Fibroblast of skin of right quadriceps (primary cell): ENCODE measurements around the gene KLF11.

Source experiments
- DNase-seq: peaks from one replicate; pipeline ENCODE4 v3.0.0-alpha.2; 2013

KLF11 gene

DNA sequence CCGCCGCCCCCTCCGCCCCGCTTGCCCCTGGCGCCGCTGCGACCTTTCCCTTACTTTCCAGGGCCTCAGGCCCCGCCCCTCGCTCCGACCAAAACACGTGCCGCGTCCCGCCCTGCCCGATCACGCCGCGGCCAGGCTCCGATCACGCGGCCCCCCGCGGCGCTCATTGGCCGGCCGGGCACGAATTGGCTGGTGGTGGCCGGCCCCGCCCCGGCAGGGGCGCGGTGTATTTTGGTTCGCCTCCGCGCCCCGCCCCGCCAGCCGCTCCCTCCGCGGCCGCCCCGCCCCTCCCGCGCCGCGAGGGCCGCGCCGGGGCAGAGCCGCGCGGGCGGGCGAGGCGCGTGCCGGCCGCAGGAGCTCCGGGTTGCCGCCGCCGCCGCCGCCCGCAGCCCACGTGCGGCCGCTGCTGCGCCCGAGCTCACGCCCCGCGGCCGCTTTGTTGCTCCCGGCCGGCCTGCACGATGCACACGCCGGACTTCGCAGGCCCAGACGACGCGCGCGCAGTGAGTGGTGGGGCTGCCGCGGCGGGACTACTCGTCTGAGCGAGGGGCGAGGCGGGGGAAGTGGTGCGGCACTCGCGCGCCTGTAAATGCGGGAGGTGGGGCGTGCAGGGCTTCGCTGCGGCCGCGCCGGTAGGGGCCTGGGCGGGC lies at the start of gene KLF11:
KLF11 (plus strand) TSS at position 295 of the 650 bp plus-strand sequence; CDS start at position 462, 167 bp downstream.
- DNase-seq = peak; percentile 91

DNA sequence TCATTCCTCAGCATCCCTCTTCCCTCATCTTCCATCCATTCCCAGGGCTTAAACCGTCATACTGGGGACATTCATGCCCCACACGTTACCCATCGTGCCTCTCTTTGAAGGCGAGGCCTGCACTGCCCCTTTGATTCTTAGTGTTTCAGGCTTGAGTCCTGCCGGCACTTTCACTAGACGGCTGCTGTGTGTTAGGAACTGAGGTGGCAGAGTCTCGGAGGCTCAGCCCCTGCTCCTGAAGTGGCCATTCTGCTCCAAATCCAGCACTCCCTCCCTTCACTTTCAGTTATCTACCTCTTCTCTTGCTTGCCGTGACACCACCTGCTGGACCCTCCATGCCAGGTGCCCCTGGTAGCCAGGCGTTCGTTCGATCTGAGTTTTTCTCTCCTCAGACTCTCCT lies 48.9 kb upstream of the KLF11 start:
- no peak for DNase-seq

DNA sequence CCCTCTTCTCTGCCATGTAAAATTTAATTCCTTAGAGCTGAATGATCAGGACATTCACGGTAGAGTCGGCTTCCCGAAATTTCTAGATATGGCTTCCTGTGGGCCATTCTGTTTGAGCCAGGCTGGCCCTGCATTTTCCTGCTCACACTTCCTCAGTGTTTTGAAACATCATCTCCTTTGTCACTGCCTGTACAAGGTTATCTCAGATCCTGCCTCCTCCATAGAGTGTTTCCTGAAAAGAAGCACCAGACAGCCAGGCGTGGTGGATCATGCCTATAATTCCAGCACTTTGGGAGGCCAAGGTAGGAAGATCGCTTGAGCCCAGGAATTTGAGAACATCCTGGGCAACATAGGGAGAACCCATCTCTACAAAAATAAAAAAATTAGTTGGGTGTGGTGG lies 48.3 kb upstream of the KLF11 start:
- no peak for DNase-seq

DNA sequence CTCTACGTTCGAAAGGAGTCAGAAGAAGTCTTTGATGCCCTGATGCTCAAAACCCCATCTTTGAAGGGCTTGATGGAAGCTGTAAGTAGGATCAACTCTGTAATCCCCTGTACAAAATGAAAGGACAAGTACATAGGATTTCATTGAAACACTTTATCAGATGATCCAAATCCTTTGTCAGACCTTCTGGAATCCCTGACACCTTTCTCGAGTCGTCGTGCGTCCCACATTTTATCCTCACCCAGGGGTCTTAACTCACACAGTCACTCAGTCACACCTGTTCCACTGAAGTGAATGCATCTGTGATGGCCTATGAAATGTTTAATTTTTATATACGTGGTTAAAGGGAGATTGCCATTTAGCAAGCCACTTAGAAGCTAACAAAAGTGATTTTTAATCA lies 47.0 kb upstream of the KLF11 start:
- no peak for DNase-seq

DNA sequence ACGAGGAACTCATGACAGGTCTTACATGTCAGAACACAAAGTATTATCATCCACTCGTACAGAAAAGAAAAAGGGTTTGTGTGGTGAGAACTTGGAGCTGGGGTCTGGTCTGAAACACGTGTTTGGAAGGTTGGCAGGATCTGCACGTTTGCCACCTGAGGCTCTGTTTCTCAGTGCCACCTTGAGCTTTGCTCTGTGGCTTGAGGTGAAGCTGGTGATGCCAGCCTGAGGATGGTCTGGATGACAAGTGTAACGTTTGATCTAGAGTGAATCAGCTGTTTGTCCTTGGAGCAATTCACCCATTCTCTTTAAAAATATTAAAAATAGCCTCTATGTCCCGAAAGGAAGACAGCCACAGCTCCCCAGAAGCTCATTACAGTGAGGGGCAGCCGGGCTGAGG lies 45.4 kb upstream of the KLF11 start:
- DNase-seq = no peak

DNA sequence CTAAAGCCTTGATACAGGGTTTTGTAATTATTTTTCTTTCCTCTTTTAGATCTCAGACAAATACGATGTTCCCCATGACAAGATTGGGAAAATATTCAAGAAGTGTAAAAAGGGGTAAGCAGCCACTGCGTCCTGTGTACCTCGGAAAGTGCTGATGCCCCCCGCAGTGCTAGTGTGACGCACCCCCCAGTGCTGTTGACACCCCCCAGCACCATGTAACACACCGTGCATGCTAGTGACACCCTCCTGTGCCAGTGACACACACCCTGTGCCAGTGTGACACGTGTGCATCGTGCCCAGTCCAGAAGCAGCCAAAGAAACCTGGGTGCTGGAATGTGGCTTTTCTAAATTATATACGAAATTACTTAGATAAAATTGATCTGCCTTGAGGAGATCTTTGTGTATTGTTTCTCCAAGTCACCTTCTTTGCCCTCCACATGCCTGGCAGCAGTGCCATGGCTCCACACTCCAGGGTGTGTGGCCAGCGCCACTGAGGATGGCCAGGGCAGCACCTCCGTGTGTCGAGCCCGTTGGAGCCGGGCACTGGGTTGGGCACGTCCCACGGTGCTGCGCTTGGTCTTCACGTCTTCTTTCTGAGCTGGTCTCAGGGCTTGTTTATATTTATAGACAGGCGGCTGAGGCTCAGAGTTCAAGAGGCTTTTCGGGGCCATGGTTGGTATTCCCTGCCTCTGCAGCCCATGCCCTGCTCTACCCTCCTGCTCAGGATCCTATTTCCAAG lies 44.3 kb upstream of the KLF11 start:
- no peak for DNase-seq

DNA sequence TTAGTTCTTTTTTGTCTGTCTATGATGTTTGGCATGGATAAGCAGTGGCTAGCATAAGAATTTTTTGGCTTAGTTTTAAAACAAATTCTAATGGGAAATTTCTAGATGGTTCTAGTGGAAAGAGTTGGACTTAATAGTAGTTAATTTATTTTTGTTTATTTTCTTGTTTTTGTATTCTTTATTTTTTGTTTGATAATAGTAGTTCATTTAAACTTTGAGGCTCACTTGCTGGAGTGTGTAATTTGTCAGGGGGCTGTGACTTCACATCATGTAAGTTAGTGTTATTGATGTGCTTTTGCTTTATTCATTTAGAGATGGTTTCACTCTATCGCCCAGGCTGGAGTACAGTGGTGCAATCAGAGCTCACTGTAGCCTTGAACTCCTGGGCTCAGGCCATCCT lies 43.7 kb upstream of the KLF11 start:
- no peak for DNase-seq

DNA sequence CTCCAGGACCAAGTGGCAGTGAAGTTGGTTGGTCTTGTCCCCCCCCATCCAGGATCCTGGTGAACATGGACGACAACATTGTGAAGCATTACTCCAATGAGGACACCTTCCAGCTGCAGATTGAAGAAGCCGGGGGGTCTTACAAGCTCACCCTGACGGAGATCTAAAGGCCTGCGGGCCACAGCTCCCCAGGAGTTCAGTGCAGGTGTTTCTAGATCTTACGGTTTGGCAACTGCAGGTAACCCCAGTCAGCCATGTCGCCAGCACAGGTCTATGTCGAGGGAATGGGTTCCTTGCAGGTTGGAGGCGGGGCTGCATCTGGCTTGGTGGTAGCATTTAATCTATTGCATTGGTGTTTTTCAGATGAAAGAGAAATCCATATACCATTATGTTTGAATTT lies 42.8 kb upstream of the KLF11 start:
- no peak for DNase-seq

DNA sequence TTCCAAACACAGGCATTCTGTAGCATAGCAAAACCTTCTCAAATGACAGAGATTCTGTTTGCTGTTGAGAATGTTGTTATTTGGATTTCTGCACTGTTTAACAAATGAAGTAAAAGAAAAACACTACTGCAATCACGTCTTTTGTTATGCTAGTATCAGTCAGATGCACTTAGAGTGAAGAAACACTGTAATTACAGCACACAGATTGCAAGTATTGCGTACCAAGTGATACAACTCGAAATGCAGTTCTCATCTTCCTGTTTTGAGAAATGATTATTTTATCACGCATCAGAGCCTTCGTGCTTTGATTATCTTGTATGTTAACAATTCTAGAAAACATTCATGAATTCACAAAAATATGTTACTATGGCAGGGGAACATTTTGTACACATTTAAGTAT lies 41.8 kb upstream of the KLF11 start:
- no peak for DNase-seq

DNA sequence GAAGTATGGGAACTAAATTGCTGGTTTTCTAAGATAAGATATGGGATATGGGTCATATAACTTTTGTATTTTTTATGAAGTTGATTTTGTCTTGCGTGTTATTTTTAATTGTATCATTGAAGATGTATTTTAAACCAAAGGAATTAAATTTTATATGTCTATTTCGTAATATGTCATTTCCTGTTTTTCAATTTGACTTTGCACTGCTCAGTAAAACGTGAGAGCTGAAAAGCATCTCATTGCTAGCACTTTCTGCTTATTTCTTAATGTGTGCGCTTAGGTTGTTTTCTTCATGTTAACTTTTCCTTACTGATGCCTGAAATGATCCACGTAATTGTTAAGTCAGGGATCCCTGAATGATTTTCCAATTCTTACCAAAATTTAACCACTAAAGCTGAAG lies 41.2 kb upstream of the KLF11 start:
- DNase-seq = no peak

DNA sequence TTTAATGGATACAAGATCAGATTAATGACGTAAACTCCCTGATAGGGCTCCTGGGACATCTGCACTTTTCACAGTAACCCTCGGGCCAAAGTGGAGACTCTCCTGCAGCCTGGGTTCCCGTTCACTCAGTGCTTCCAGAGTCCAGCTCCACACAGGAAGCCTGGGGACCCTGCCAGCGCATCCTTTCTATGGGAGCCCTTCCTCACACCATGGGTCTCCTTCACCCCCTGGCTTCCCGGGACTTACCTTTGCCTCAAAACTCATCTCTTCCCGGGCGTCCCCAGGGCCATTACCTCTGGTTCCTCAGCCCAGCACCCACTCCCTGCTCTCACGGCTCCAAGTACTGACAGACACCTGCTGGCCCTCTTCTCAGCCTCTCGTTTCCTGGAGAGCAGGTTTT lies 40.7 kb upstream of the KLF11 start:
- DNase-seq = no peak

DNA sequence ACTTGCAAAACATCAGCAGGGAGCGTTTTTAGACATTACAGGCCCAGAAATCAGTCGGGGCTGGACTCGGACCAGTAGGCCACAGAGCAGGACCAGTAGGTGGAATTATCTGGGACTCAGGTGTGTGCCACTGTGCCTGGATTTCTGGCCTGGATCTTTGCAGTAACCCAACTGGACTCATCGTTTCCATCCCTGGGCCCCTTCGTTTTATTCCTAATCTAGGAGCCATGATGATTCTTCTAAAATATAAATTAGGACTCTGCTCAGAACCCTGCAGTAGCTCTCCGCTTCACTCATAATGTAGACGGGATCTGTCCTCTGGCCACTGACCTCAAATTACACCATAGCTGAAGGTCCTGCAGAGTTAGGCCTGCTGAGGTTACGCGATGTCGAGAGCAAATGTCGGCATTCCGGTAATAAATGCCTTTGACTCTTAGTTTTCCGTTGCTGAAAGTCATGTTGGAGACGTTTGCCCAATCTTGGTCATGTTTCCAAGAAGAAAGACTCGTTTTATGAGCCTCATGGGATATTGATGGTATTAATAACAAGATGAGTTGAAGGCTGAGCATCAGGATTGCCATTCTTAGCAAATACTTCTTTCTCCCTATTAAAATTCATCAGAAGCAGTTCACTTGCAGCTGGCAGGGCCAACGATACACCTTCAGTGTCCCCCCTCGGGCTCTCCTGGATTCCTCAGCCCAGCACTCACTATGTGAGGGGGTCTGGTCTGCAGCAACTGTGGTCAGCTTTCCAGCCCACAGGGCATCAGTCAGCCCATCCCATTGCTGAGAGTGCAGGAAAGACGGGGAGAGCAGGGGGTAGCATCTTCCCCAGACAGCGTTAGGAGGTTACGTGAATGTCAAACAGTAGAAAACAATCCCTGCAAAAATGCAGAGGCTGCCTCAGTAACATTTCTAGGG lies 39.9 kb upstream of the KLF11 start:
- no peak for DNase-seq

DNA sequence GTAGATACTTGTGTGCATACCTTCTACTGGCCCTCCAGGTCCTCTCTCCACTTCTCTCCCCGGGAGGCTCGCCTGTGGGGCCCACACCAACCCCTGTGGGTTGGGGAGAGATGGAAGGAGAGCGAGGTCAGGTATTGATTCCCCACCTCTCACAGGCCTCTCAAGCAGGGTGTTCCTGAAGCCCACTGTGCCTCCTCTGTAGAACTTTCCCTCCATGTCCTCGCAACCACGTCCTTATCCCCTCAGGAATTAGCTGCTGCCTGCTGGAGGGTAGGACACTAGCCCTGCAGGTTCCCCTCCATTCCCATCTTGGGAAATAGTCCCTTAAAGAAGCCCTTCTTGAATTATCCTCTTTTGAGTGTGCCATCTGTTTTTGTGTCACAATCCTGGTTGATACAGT lies 38.9 kb upstream of the KLF11 start:
- no peak for DNase-seq

DNA sequence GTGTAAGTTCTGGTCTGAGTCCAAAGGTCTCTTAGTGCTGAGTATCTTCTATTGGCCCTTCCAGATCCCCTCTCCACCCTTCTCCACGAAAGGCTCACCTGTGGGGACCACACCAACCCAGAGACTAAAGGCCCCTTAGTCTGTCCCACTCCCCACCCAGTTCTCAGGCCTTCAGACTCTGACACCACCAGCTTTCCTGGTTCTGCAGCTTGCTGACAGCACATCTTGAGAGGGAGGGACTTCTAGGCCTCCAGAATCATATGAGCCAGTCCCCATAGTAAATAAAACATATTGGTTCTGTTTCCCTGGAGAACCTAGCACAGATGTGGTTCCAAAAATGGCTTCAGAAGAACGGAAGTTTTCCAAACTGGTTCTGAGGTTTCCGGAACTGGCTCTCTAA lies 38.5 kb upstream of the KLF11 start:
- DNase-seq = no peak

DNA sequence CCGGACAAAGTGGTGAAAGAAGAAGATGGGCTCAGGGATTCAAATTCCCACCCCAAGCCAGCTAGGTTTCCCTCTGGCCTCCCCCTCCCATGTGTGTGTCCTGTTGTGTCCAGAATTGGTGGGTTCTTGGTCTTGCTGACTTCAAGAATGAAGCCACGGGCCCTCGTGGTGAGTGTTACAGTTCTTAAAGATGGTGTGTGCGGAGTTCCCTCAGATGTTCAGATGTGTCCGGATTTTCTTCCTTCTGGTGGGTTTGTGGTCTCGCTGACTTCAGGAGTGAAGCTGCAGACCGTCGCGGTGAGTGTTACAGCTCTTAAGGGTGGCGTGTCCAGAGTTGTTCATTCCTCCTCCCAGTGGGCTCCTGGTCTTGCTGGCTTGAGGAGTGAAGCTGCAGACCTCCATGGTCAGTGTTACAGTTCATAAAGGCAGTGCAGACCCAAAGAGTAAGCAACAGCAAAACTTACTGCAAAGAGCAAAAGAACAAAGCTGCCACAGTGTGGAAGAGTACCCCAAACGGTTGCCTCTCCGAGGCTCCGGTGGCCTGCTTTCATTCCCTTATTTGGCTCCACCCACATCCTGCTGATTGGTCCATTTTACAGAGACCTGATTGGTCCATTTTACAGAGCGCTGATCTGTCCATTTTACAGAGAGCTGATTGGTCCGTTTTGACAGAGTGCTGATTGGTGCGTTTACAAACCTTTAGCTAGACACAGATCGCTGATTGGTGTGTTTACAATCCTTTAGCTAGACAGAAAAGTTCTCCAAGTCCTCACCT lies 37.7 kb upstream of the KLF11 start:
- DNase-seq = no peak

DNA sequence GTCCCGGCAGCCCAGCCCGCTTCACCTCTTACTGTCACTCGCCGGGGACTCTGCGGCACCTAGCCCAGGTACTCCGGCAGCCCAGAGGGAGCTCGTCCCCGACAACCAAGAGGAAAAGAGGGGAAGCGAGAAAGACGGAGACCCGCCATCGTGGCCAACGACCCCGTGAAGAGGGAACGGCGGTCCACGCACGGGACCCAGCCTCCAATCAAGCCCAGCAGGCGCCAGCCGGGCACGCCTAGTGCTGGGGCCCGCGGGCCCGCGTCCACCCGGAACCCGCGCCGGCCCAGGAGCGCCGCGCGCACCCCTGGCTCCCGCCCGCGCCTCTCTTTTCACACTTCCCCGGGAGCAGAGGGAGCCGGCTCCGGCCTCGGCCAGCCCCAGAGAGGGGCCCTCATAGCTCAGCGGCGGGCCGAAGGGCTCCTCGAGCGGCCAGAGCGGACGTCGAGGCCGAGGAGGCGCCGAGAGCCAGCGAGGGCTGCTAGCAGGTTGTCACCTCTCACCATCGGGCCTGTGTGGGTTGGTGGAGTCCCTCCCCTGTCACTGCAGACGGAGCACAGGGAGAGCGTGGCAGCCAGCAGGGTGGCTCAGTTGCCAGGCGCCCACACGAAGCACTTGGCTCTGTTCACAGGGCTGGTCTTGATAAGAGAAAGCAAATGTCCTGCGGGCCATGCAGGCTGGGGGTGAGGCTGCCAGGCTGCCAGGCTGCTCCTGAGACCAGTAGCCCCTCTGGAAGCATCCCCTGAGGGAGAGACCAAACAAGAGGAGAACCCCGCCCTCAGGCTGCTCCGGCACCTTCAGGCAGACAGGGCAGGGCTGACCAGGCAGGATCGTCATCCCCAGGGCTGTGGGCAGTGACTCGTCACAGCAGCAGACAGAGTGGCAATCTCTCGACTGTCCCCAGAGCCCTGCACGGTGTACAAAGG lies 36.9 kb upstream of the KLF11 start:
- no peak for DNase-seq

DNA sequence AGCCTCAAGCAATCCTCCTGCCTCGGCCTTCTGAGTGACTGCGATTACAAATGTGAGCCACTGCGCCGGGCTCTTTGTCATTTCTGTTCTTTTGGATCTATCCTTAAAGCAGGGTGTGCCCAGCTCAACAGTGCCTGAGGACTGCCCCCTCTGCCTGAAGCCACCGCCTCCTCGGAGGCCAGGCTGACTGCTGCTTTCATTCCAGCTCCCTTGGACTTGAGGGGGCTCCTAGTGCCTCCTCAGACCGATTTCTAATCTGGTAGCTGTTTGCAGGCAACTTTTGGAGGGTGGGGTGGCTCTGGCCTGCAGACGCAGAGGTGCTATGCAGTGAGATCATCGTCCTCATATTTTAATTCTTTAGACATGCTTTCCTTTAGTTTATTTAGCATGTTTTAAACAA lies 35.9 kb upstream of the KLF11 start:
- no peak for DNase-seq

DNA sequence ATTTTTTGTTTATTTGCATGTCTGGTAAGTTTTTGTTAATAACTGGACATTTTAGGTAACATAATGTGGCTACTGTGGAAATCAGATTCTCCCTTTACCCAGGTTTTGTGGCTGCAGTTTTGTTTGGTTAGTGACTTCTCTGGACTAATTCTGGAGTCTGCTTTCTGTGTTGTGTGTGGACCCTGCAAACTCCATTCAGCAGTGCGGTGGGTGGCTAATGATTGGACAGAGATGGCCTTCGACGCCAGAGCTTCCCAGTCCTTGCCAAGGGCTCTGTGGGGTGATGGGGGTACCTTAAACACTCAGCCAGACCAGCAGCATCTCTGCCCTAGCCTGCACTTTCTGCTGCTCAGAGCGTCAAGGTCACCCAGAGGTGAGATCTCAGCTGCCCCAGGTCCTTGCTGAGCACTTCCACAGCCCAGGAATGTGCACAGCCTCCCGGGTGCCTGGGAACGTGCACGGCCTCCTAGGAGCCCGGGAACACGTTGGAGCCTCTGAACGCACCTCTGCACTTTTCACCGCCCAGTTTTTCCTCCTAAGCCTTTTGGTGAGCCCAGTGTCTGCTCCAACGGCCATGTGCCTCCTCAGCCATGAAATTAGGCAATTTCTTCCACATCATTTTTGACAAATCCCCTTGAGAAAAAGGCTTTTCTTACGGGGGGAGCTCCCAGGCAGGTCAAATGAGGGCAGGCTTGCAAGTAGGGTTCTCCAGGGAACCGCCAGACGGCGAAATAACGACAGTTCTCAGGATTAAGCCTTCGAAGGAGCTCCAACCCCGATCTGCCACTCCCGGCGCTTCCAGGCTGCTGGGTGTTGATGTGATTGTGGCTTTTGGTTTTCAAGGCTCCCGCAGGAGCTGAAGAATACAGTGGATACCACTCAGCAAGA lies 35.2 kb upstream of the KLF11 start:
- DNase-seq = no peak

DNA sequence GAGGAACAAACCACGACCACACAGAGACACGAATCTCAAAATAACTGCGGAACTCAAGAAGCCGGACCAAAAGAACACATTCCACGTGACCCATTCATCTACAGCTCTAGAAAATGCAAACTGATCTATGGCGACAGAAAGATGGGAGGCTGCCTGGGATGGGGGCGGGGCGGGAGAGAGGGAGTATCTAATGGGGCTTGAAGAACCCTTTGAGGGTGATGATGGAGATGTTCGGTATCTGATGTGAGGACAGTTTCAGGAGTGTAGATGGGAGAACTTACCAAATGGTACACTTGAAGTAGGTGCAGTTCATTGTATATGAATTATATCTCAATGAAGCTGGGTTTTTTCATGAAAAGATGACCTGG lies 34.6 kb upstream of the KLF11 start:
- DNase-seq = peak; percentile 22

DNA sequence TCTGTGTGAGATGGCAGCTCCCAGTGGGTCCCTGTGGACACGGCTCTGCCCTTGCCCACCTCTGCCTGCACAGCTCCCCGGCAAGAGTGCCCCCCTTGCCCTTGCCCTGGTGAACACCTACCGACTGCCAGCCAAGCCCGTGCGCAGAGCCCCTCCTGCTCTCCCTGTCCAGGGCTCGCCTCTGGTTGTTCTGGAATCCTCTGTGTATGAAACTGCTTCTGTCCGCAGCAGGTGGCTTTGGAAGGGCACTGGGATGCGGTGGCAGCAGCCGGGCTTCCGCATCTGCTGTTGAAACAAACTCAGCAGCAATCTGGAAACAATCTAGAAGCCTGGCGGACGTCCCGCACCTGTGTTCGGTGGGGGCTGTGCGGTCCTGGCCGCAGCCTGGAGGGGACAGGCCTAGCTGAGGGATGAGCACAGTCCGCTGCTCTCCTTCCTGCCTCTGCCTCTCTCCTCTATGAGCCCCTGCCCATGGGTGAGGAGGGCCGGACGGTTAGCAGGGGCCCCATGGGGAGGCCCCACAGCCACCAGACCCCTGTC lies 34.0 kb upstream of the KLF11 start:
- DNase-seq = no peak
